ENCODE results near the gene MYL7. TPM values are rescaled to one million over a fixed set of nuclear protein-coding genes. Genes with fewer than 3 reads are reported as not detected.

The MYL7 gene
- total and polyA plus RNA-seq, 10 donors: 0.22 to 1.6 TPM; not detected in 8

- WGBS, 5 donors: 86 to 92% (median 88%) methylated on average over 17 to 21 of the region's 21 CpGs
- intact Hi-C loops (cut with DNase I; ENCODE audit: low total_unique reads): no loop called here
- Histone ChIP-seq H3K27ac (no peak overlapping the region), H3K4me3 (no peak overlapping the region), H3K36me3 (peaks cover 0 to 73% (median 30%) of the 10 kb centered on the region in 6 donors), H3K4me1 (peaks cover 3 to 32% (median 19%) of the 10 kb centered on the region in 6 donors), H3K9me3 (no peaks in the 10 kb centered on the region), H3K27me3 (replicated peaks in 1 of 7) (peaks cover 0 to 18% (median 4%) of the 10 kb centered on the region in 7 donors)
- no peak for TF ChIP-seq CTCF (IDR thresholded peaks at IDR 0.05 in 8 of 11, conservative IDR thresholded peaks at IDR 0.05 in 3 of 11)
- no peak for TF ChIP-seq POLR2AphosphoS5 (IDR thresholded peaks at IDR 0.05)
- DNase-seq: no peak
Observed at GRCh38 chr7:44108768-44109750, 32.1 kb downstream of the MYL7 start.

GRCh38 chr7:44107961-44108767 lies 33.0 kb downstream of the MYL7 start:
- 77 to 92% (median 89%) methylated on average over 14 to 21 of the region's 21 CpGs for WGBS, 5 donors
- Histone ChIP-seq H3K36me3 (peaks cover 0 to 65% (median 25%) of the 10 kb centered on the region in 6 donors), H3K27ac (no peak overlapping the region), H3K4me1 (peaks cover 3 to 40% (median 22%) of the 10 kb centered on the region in 6 donors), H3K9me3 (no peaks in the 10 kb centered on the region), H3K27me3 (replicated peaks in 1 of 7) (peaks cover 0 to 27% (median 4%) of the 10 kb centered on the region in 7 donors), H3K4me3 (peak overlapping the region in 1 of 8 donors; percentile 1)
- DNase-seq: peak; percentile 69
- no peak for TF ChIP-seq CTCF (IDR thresholded peaks at IDR 0.05 in 8 of 11, conservative IDR thresholded peaks at IDR 0.05 in 3 of 11)
- no peak for TF ChIP-seq POLR2AphosphoS5 (IDR thresholded peaks at IDR 0.05)
- no peak for TF ChIP-seq POLR2A (IDR thresholded peaks at IDR 0.05)
- intact Hi-C loops (cut with DNase I; ENCODE audit: low total_unique reads): no loop called here

GRCh38 chr7:44107116-44107960 lies 33.8 kb downstream of the MYL7 start:
- intact Hi-C loops (cut with DNase I; ENCODE audit: low total_unique reads): no loop called here
- DNase-seq: peak; percentile 58
- peaks cover 3 to 42% (median 22%) of the 10 kb centered on the region in 6 donors for H3K4me1 ChIP-seq
- H3K27ac ChIP-seq: peak overlapping the region in 3 of 8 donors; percentile 11 to 24 (median 13)
- H3K27me3 ChIP-seq (replicated peaks in 1 of 7): peaks cover 0 to 29% (median 4%) of the 10 kb centered on the region in 7 donors
- H3K36me3 ChIP-seq: peaks cover 0 to 58% (median 18%) of the 10 kb centered on the region in 6 donors
- no peak for TF ChIP-seq POLR2A (IDR thresholded peaks at IDR 0.05)
- TF ChIP-seq POLR2AphosphoS5 (IDR thresholded peaks at IDR 0.05): no peak
- TF ChIP-seq CTCF (IDR thresholded peaks at IDR 0.05 in 8 of 11, conservative IDR thresholded peaks at IDR 0.05 in 3 of 11): no peak
- peak overlapping the region in 1 of 8 donors; percentile 1 for H3K4me3 ChIP-seq
- no peaks in the 10 kb centered on the region for H3K9me3 ChIP-seq
- WGBS, 5 donors: 82 to 95% (median 87%) methylated on average over 12 to 18 of the region's 18 CpGs

Measured in spleen (tissue), 11 donors.